ENCODE results near the gene BEST4. TPM values are rescaled to one million over a fixed set of nuclear protein-coding genes. Genes with fewer than 3 reads are reported as not detected.
"Not testable (repeated sequence)": the region's sequence is repeated elsewhere in the genome, so short reads cannot be mapped to it uniquely, and the experiment has no call there.

BEST4 gene
- total and polyA plus RNA-seq, 2 donors (not counting 1 experiment from before 2014, with no cell fraction given) = 0.30 to 1.3 TPM

- no peak for ATAC-seq (ENCODE audit: low read depth)
- H3K4me2 ChIP-seq (replicated peaks; ENCODE audit: low read depth, low read length, poor library complexity, severe bottlenecking) = no peak overlapping the region
These were observed 38.6 kb upstream of the BEST4 start for GRCh38 chr1:44826375-44827196.

GRCh38 chr1:44824392-44824791 lies 36.4 kb upstream of the BEST4 start:
- H3K27ac Mint-ChIP-seq; ATAC-seq (ENCODE audit: low read depth): not testable (repeated sequence)
- POLR2A ChIA-PET = interaction anchor here (0.6 kb wide), 1 partner anchor 16 kb away, joined by 3 read pairs; no protein-coding TSS in a partner anchor

More at GRCh38 chr1:44826375-44827196, 38.6 kb upstream of the BEST4 start:
- intact Hi-C loops (cut with micrococcal nuclease) = no loop called here
- no peak overlapping the region for H3K4me3 ChIP-seq (ENCODE audit: control extremely low read depth in 1 of 5, extremely low read depth in 1 of 5, insufficient read depth in 1 of 5, low read depth in 2 of 5, low read length in 4 of 5)
- H3K27ac ChIP-seq (ENCODE audit: low read length in 2 of 2) = no peak overlapping the region
- H3K36me3 ChIP-seq (replicated peaks in 1 of 2; ENCODE audit: control extremely low read depth in 1 of 2, control insufficient read depth in 1 of 2, extremely low read depth in 1 of 2, insufficient read depth in 2 of 2, low read length in 1 of 2) = no peaks in the 10 kb centered on the region
- 38% methylated on average over 22 of the region's 24 CpGs for WGBS (ENCODE audit: insufficient coverage)
- H4K20me1 ChIP-seq (ENCODE audit: control insufficient read depth, insufficient read depth, low read length, poor library complexity, severe bottlenecking) = no peaks in the 10 kb centered on the region
- Mint-ChIP-seq H3K4me3 (no peak overlapping the region), H3K9me3 (ENCODE audit: insufficient read depth) (no peaks in the 10 kb centered on the region), H3K27me3 (no peaks in the 10 kb centered on the region), H3K27ac (no peak overlapping the region), H3K4me1 (no peaks in the 10 kb centered on the region)
- no peak overlapping the region for H3K9ac ChIP-seq (ENCODE audit: low read length)
- no peaks in the 10 kb centered on the region for H3K27me3 ChIP-seq (replicated peaks in 1 of 4; ENCODE audit: control extremely low read depth in 1 of 4, control insufficient read depth in 3 of 4, insufficient read depth in 4 of 4, low read length in 3 of 4)
- DNase-seq = no peak
- peak overlapping the region; percentile 32 for H2AFZ ChIP-seq (ENCODE audit: insufficient read depth, low read depth, low read length, poor library complexity, severe bottlenecking)
- ChIA-PET CTCF (interaction anchor here (1.0 to 2.2 kb wide), 5 partner anchors 9 to 97 kb away, joined by 3 to 10 read pairs (median 3); partner anchors contain the start of gene PLK3), POLR2A (interaction anchor here (0.7 kb wide), 1 partner anchor 102 kb away, joined by 3 read pairs; no protein-coding TSS in a partner anchor)
- H3K79me2 ChIP-seq (ENCODE audit: control insufficient read depth, insufficient read depth, low read length) = no peaks in the 10 kb centered on the region
- peaks cover 0 to 4% (median 0%) of the 10 kb centered on the region in 3 donors for H3K9me3 ChIP-seq (ENCODE audit: control extremely low read depth in 1 of 3, control insufficient read depth in 2 of 3, insufficient read depth in 1 of 3, low read length in 2 of 3)
- H3K4me1 ChIP-seq (ENCODE audit: control insufficient read depth in 2 of 2, insufficient read depth in 2 of 2, low read length in 2 of 2) = no peaks in the 10 kb centered on the region
- TF ChIP-seq EZH2 (IDR thresholded peaks at IDR 0.05; ENCODE audit: borderline replicate concordance, insufficient read depth, low read depth, low read length, poor library complexity, severe bottlenecking) = no peak
- no peak for TF ChIP-seq CTCF (IDR thresholded peaks at IDR 0.05)

More at GRCh38 chr1:44824392-44824791, 36.4 kb upstream of the BEST4 start:
- intact Hi-C loops (cut with micrococcal nuclease); H3K79me2 ChIP-seq (ENCODE audit: control insufficient read depth, insufficient read depth, low read length); DNase-seq; H3K36me3 ChIP-seq (replicated peaks in 1 of 2; ENCODE audit: control extremely low read depth in 1 of 2, control insufficient read depth in 1 of 2, extremely low read depth in 1 of 2, insufficient read depth in 2 of 2, low read length in 1 of 2); H4K20me1 ChIP-seq (ENCODE audit: control insufficient read depth, insufficient read depth, low read length, poor library complexity, severe bottlenecking); H3K27me3 Mint-ChIP-seq; H3K27ac ChIP-seq (ENCODE audit: low read length in 2 of 2); H3K4me2 ChIP-seq (replicated peaks; ENCODE audit: low read depth, low read length, poor library complexity, severe bottlenecking); H3K9ac ChIP-seq (ENCODE audit: low read length); H3K4me3 Mint-ChIP-seq; H3K4me3 ChIP-seq (ENCODE audit: control extremely low read depth in 1 of 5, extremely low read depth in 1 of 5, insufficient read depth in 1 of 5, low read depth in 2 of 5, low read length in 4 of 5); H3K27me3 ChIP-seq (replicated peaks in 1 of 4; ENCODE audit: control extremely low read depth in 1 of 4, control insufficient read depth in 3 of 4, insufficient read depth in 4 of 4, low read length in 3 of 4); H3K9me3 Mint-ChIP-seq (ENCODE audit: insufficient read depth); H3K9me3 ChIP-seq (ENCODE audit: control extremely low read depth in 1 of 3, control insufficient read depth in 2 of 3, insufficient read depth in 1 of 3, low read length in 2 of 3); H2AFZ ChIP-seq (ENCODE audit: insufficient read depth, low read depth, low read length, poor library complexity, severe bottlenecking): not testable (repeated sequence)
- peaks cover 8 to 11% of the 10 kb centered on the region in 2 donors for H3K4me1 ChIP-seq (ENCODE audit: control insufficient read depth in 2 of 2, insufficient read depth in 2 of 2, low read length in 2 of 2)
- H3K4me1 Mint-ChIP-seq = peaks cover 18% of the 10 kb centered on the region
- 100% methylated on average over 3 of the region's 6 CpGs for WGBS (ENCODE audit: insufficient coverage)
- CTCF ChIA-PET = interaction anchor here (2.1 kb wide), 1 partner anchor 24 kb away, joined by 7 read pairs; the partner anchor contains the start of gene PLK3
